ENCODE results near the gene ADAMTS2. TPM values are rescaled to one million over a fixed set of nuclear protein-coding genes. Genes with fewer than 3 reads are reported as not detected.

ADAMTS2 gene
- total RNA-seq, 1 experiment from 2014 or later, result not detected

DNA sequence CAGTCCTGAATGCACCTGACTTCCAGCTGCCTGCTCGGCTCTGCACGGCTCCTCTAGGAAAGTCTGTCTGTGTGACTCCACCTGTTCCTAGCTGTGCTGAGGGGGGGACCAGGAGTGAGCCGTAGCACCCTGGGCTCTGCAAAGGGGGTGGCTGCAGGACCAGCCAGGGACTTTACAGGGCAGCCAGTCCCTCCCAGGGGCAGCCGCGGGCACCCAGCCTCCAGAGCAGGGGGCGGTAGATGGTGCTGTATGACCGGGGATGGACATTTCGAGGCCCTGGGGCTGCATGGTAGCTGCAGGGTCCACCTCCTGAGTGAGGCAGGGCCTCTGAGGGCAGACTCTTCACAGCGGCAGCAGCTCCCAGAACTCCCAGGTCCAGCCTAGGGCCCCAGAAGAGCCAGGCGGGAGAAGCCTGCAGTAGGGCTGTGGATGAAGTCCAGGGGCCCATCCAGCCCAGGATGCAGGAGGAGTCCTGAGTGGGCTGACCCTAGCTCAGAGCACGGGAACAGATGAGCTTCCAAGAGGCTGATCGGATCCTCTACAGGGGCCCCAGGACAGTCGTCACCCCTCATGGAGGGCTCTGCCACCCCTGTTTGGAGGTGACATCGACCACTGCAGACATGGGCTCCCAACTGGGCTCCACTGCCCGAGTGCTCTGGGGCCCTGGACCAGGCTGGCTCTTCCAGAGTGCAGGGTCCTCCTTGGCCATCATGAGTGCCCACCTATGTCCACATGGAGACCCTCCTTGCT is 179.7 kb downstream of the ADAMTS2 start:
- POLR2A ChIA-PET (ENCODE audit: unreplicated experiment), result interaction anchor here (0.6 kb wide), 1 partner anchor 53 kb away, joined by 6 read pairs; no protein-coding TSS in a partner anchor
- no peaks in the 10 kb centered on the region for H3F3A ChIP-seq (ENCODE audit: low read length, unreplicated experiment)
- H3K9me2 ChIP-seq (replicated peaks; ENCODE audit: low read length), result no peaks in the 10 kb centered on the region
- no peak overlapping the region for H3K4me2 ChIP-seq (ENCODE audit: low read length)
- intact Hi-C loops (cut with micrococcal nuclease), result loop anchor here (5.0 kb wide), 1 partner anchor 327 kb away; no protein-coding TSS in a partner anchor
- no peak for TF ChIP-seq EZH2 (IDR thresholded peaks at IDR 0.05; ENCODE audit: low read length, unreplicated experiment)
- TF ChIP-seq EZH2phosphoT487 (IDR thresholded peaks at IDR 0.05; ENCODE audit: borderline replicate concordance, low read length), result no peak
- no peak for TF ChIP-seq CTCF (conservative IDR thresholded peaks at IDR 0.05; ENCODE audit: low read depth, low read length)
- BruUV-seq (replicated peaks), result no TSS peak
- no peak overlapping the region for H3K9ac ChIP-seq (ENCODE audit: low read length)
- H3K27ac ChIP-seq (ENCODE audit: low read length), result no peak overlapping the region
- ATAC-seq (no peak), DNase-seq (no peak)
- no peak overlapping the region for H3K4me3 ChIP-seq (ENCODE audit: low read length)
- CTCF ChIA-PET, result no interaction called here
- H3K79me2 ChIP-seq (ENCODE audit: low read length), result no peaks in the 10 kb centered on the region
- H4K20me1 ChIP-seq (ENCODE audit: low read length), result no peaks in the 10 kb centered on the region
- no peaks in the 10 kb centered on the region for H3K27me3 ChIP-seq (ENCODE audit: low read length)
- H2AFZ ChIP-seq (ENCODE audit: low read length), result no peak overlapping the region
- H3K9me3 ChIP-seq (ENCODE audit: low read length), result no peaks in the 10 kb centered on the region
- no peaks in the 10 kb centered on the region for H3K4me1 ChIP-seq (ENCODE audit: insufficient read depth, low read length)
- H3K36me3 ChIP-seq (ENCODE audit: low read depth, low read length), result no peaks in the 10 kb centered on the region

GRCh38 chr5:179164331-179165311 is 180.6 kb downstream of the ADAMTS2 start:
- Histone ChIP-seq H3K27me3 (ENCODE audit: low read length) (no peaks in the 10 kb centered on the region), H3F3A (ENCODE audit: low read length, unreplicated experiment) (no peaks in the 10 kb centered on the region), H3K9ac (ENCODE audit: low read length) (no peak overlapping the region), H3K9me3 (ENCODE audit: low read length) (no peaks in the 10 kb centered on the region), H3K4me1 (ENCODE audit: insufficient read depth, low read length) (no peaks in the 10 kb centered on the region), H3K4me2 (ENCODE audit: low read length) (no peak overlapping the region), H3K4me3 (ENCODE audit: low read length) (no peak overlapping the region), H3K36me3 (ENCODE audit: low read depth, low read length) (no peaks in the 10 kb centered on the region), H3K9me2 (replicated peaks; ENCODE audit: low read length) (no peaks in the 10 kb centered on the region), H3K27ac (ENCODE audit: low read length) (no peak overlapping the region), H3K79me2 (ENCODE audit: low read length) (no peaks in the 10 kb centered on the region), H4K20me1 (ENCODE audit: low read length) (no peaks in the 10 kb centered on the region), H2AFZ (ENCODE audit: low read length) (no peak overlapping the region)
- POLR2A ChIA-PET (ENCODE audit: unreplicated experiment), result no interaction called here
- intact Hi-C loops (cut with micrococcal nuclease), result loop anchor here (5.0 kb wide), 1 partner anchor 328 kb away; no protein-coding TSS in a partner anchor
- BruUV-seq (replicated peaks), result no TSS peak
- no peak for TF ChIP-seq CTCF (conservative IDR thresholded peaks at IDR 0.05; ENCODE audit: low read depth, low read length)
- no peak for TF ChIP-seq EZH2phosphoT487 (IDR thresholded peaks at IDR 0.05; ENCODE audit: borderline replicate concordance, low read length)
- TF ChIP-seq EZH2 (IDR thresholded peaks at IDR 0.05; ENCODE audit: low read length, unreplicated experiment), result no peak
- DNase-seq (no peak), ATAC-seq (no peak)
- CTCF ChIA-PET, result no interaction called here
